Measurements from ENCODE around the gene CNIH4. TPM values are rescaled to one million over a fixed set of nuclear protein-coding genes. Genes with fewer than 3 reads are reported as not detected.

CNIH4 gene
- total RNA-seq, 1 experiment from 2014 or later, result 77.8 TPM

- H3K4me3 Mint-ChIP-seq, result no peak overlapping the region
- no peaks in the 10 kb centered on the region for H3K9me3 Mint-ChIP-seq
- no peaks in the 10 kb centered on the region for H3K27me3 Mint-ChIP-seq (ENCODE audit: low read depth)
- ChIA-PET CTCF (no interaction called here), POLR2A (no interaction called here)
- no peak overlapping the region for H3K27ac Mint-ChIP-seq
- TF ChIP-seq, protein P1, sequence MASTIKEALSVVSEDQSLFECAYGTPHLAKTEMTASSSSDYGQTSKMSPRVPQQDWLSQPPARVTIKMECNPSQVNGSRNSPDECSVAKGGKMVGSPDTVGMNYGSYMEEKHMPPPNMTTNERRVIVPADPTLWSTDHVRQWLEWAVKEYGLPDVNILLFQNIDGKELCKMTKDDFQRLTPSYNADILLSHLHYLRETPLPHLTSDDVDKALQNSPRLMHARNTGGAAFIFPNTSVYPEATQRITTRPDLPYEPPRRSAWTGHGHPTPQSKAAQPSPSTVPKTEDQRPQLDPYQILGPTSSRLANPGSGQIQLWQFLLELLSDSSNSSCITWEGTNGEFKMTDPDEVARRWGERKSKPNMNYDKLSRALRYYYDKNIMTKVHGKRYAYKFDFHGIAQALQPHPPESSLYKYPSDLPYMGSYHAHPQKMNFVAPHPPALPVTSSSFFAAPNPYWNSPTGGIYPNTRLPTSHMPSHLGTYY (CRISPR knock-in tag; IDR thresholded peaks at IDR 0.05), result no peak
- TF ChIP-seq ZNF263 (CRISPR knock-in tag; IDR thresholded peaks at IDR 0.05; ENCODE audit: low read depth), result no peak
- TF ChIP-seq MLX (CRISPR knock-in tag; IDR thresholded peaks at IDR 0.05), result no peak
- TF ChIP-seq, protein P2, sequence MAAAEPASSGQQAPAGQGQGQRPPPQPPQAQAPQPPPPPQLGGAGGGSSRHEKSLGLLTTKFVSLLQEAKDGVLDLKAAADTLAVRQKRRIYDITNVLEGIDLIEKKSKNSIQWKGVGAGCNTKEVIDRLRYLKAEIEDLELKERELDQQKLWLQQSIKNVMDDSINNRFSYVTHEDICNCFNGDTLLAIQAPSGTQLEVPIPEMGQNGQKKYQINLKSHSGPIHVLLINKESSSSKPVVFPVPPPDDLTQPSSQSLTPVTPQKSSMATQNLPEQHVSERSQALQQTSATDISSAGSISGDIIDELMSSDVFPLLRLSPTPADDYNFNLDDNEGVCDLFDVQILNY (CRISPR knock-in tag; IDR thresholded peaks at IDR 0.05), result no peak
- TF ChIP-seq JUN (CRISPR knock-in tag; IDR thresholded peaks at IDR 0.05), result no peak
- no peak for TF ChIP-seq SMAD3 (CRISPR knock-in tag; IDR thresholded peaks at IDR 0.05; ENCODE audit: borderline replicate concordance)
- TF ChIP-seq OVOL2 (CRISPR knock-in tag; IDR thresholded peaks at IDR 0.05; ENCODE audit: borderline replicate concordance), result no peak
- no peak for TF ChIP-seq NFE2L1 (CRISPR knock-in tag; IDR thresholded peaks at IDR 0.05)
- no peak for TF ChIP-seq NR1H2 (CRISPR knock-in tag; IDR thresholded peaks at IDR 0.05)
- TF ChIP-seq, protein P3, sequence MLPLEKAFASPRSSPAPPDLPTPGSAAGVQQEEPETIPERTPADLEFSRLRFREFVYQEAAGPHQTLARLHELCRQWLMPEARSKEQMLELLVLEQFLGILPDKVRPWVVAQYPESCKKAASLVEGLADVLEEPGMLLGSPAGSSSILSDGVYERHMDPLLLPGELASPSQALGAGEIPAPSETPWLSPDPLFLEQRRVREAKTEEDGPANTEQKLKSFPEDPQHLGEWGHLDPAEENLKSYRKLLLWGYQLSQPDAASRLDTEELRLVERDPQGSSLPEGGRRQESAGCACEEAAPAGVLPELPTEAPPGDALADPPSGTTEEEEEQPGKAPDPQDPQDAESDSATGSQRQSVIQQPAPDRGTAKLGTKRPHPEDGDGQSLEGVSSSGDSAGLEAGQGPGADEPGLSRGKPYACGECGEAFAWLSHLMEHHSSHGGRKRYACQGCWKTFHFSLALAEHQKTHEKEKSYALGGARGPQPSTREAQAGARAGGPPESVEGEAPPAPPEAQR (CRISPR knock-in tag; IDR thresholded peaks at IDR 0.05), result no peak
- TF ChIP-seq KAT7 (CRISPR knock-in tag; IDR thresholded peaks at IDR 0.05; ENCODE audit: borderline replicate concordance), result no peak
- TF ChIP-seq, protein P4, sequence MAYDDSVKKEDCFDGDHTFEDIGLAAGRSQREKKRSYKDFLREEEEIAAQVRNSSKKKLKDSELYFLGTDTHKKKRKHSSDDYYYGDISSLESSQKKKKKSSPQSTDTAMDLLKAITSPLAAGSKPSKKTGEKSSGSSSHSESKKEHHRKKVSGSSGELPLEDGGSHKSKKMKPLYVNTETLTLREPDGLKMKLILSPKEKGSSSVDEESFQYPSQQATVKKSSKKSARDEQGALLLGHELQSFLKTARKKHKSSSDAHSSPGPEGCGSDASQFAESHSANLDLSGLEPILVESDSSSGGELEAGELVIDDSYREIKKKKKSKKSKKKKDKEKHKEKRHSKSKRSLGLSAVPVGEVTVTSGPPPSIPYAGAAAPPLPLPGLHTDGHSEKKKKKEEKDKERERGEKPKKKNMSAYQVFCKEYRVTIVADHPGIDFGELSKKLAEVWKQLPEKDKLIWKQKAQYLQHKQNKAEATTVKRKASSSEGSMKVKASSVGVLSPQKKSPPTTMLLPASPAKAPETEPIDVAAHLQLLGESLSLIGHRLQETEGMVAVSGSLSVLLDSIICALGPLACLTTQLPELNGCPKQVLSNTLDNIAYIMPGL (CRISPR knock-in tag; IDR thresholded peaks at IDR 0.05), result no peak
- TF ChIP-seq ESRRA (CRISPR knock-in tag; IDR thresholded peaks at IDR 0.05; ENCODE audit: borderline replicate concordance), result no peak
- no peak for TF ChIP-seq ZNF232 (CRISPR knock-in tag; IDR thresholded peaks at IDR 0.05)
- TF ChIP-seq, protein P5, sequence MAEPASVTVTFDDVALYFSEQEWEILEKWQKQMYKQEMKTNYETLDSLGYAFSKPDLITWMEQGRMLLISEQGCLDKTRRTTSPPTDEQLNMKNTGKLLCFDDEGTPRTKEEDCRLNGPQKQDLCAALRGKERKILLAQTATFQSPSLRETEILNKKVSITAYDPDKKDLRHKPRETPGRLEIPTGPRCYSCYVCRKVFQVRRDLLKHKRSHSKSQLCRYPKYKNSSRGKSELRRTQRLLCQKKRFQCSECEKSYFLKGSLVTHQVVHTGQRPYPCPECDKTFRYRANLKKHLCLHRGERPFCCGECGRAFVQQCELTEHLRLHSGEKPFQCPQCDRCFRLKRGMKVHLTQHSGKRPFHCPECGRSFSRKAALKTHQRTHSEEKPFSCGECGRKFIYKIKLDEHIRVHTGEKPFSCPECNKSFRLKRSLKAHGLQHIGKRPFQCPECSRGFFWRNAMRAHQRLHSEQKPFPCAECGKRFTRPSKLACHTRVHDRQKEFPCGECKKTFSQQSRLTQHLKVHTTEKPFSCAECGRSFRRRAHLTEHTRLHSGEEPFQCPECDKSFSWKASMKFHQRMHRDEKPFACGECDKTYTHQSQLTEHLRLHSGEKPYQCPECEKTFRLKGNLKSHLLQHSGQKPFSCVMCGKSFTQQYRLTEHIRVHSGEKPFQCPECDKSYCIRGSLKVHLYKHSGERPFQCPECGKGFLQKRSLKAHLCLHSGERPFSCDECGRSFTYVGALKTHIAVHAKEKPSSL (CRISPR knock-in tag; conservative IDR thresholded peaks at IDR 0.05), result no peak
- DNase-seq (ENCODE audit: low spot score) (no peak), ATAC-seq (no peak)
- H3K36me3 Mint-ChIP-seq, result peaks cover 6% of the 10 kb centered on the region; the same call in 1 of the 2 replicates
- peaks cover 18% of the 10 kb centered on the region for H3K4me1 Mint-ChIP-seq
Measured at GRCh38 chr1:224325959-224326358, 30.7 kb upstream of the CNIH4 start.

DNA sequence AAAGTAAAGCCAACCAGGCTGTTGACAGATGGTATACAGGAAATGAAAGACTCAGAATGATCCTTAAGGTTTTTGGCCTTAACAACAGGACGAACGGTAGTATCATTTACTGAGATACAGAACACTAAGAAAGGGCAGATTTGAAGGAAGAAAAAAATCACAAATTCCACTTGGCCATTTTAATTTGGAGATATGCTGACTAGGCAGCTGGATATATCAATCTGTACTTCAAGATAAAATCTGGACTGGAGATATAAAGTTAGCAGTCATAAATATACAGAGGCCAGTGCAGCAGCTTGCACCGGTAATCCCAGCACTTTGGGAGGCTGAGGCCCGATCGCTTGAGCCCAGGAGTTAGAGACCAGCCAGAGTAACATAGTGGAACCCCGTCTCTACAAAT is 28.0 kb upstream of the CNIH4 start:
- ChIA-PET POLR2A (no interaction called here), CTCF (no interaction called here)
- DNase-seq (ENCODE audit: low spot score), result no peak
- Mint-ChIP-seq H3K4me3 (peak overlapping the region; percentile 98), H3K4me1 (peaks cover 20% of the 10 kb centered on the region), H3K27ac (no peak overlapping the region; the same call in 1 of the 2 replicates), H3K27me3 (ENCODE audit: low read depth) (no peaks in the 10 kb centered on the region), H3K36me3 (peaks cover 6% of the 10 kb centered on the region; the same call in 1 of the 2 replicates), H3K9me3 (no peaks in the 10 kb centered on the region)
- ATAC-seq, result no peak
- TF ChIP-seq ZMAT4 (CRISPR knock-in tag; IDR thresholded peaks at IDR 0.05), result no peak
- TF ChIP-seq, protein P3 (CRISPR knock-in tag; IDR thresholded peaks at IDR 0.05), result no peak
- no peak for TF ChIP-seq FOXP1 (CRISPR knock-in tag; IDR thresholded peaks at IDR 0.05; ENCODE audit: borderline replicate concordance)
- no peak for TF ChIP-seq SMAD4 (CRISPR knock-in tag; IDR thresholded peaks at IDR 0.05)
- no peak for TF ChIP-seq TEAD1 (CRISPR knock-in tag; IDR thresholded peaks at IDR 0.05)
- no peak for TF ChIP-seq GRHL2 (CRISPR knock-in tag; IDR thresholded peaks at IDR 0.05; ENCODE audit: insufficient replicate concordance, severe bottlenecking)
- no peak for TF ChIP-seq NR1H2 (CRISPR knock-in tag; IDR thresholded peaks at IDR 0.05)
- no peak for TF ChIP-seq ZNF416 (CRISPR knock-in tag; IDR thresholded peaks at IDR 0.05)
